Gastroesophageal sphincter (tissue), 3 donors: ENCODE data around the gene ERP29.

ENCODE experiments used
- EP300 ChIP-seq: sonication (generic); formaldehyde crosslinking; IDR thresholded peaks from one replicate; pipeline ENCODE4 v1.6.1; 2017; ENCODE audit warnings: antibody characterized with exemption, mild to moderate bottlenecking
- POLR2A ChIP-seq, 2 donors: fragments of 450-650 bp; IDR thresholded peaks; one replicate each; pipeline ENCODE4 v1.6.1; 2017; ENCODE audit warnings: antibody characterized with exemption in 2 of 2, mild to moderate bottlenecking in 2 of 2, moderate library complexity in 1 of 2
- POLR2AphosphoS5 ChIP-seq: sonication (generic); formaldehyde crosslinking; IDR thresholded peaks from one replicate; pipeline ENCODE4 v1.6.1; 2017; ENCODE audit warnings: antibody characterized with exemption
- TF ChIP-seq, protein P1 (sequence below), 4 experiments: fragments of 200-600 bp in 2 of 4; fragments of 450-650 bp in 2 of 4; sonication (generic) in 1 of 4; IDR thresholded peaks; one replicate each; pipeline ENCODE4 v1.5.1; 2017 to 2019; ENCODE audit warnings: antibody characterized with exemption in 4 of 4, mild to moderate bottlenecking in 2 of 4, moderate library complexity in 2 of 4

DNA sequence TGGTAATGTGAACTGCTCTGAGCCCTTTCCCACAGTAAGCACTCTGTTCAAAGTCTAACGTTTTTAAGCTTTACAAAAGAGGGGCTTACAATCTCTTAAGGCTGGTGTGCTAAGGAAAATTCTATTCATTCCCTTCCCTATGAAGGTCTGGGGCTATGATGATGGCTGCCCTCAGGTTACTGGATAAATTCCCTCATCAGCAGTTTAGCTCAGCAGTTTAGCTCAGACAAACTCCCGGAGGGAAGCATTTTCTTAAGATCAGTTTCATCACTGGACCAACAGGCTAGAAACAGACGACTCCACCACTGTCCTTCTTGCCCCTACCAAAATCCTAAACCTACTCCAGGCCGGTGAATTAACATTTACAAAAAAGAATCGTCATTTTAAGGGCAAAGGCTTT is 19.1 kb downstream of the ERP29 start:
- no peak for TF ChIP-seq POLR2A (IDR thresholded peaks at IDR 0.05)
- TF ChIP-seq, protein P1, sequence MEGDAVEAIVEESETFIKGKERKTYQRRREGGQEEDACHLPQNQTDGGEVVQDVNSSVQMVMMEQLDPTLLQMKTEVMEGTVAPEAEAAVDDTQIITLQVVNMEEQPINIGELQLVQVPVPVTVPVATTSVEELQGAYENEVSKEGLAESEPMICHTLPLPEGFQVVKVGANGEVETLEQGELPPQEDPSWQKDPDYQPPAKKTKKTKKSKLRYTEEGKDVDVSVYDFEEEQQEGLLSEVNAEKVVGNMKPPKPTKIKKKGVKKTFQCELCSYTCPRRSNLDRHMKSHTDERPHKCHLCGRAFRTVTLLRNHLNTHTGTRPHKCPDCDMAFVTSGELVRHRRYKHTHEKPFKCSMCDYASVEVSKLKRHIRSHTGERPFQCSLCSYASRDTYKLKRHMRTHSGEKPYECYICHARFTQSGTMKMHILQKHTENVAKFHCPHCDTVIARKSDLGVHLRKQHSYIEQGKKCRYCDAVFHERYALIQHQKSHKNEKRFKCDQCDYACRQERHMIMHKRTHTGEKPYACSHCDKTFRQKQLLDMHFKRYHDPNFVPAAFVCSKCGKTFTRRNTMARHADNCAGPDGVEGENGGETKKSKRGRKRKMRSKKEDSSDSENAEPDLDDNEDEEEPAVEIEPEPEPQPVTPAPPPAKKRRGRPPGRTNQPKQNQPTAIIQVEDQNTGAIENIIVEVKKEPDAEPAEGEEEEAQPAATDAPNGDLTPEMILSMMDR (IDR thresholded peaks at IDR 0.05) = no peak
- no peak for TF ChIP-seq POLR2AphosphoS5
- no peak for TF ChIP-seq EP300
